ENCODE measurements around the gene CIDEB.
"Not testable (repeated sequence)": the region's sequence is repeated elsewhere in the genome, so short reads cannot be mapped to it uniquely, and the experiment has no call there.

Gene CIDEB

DNA sequence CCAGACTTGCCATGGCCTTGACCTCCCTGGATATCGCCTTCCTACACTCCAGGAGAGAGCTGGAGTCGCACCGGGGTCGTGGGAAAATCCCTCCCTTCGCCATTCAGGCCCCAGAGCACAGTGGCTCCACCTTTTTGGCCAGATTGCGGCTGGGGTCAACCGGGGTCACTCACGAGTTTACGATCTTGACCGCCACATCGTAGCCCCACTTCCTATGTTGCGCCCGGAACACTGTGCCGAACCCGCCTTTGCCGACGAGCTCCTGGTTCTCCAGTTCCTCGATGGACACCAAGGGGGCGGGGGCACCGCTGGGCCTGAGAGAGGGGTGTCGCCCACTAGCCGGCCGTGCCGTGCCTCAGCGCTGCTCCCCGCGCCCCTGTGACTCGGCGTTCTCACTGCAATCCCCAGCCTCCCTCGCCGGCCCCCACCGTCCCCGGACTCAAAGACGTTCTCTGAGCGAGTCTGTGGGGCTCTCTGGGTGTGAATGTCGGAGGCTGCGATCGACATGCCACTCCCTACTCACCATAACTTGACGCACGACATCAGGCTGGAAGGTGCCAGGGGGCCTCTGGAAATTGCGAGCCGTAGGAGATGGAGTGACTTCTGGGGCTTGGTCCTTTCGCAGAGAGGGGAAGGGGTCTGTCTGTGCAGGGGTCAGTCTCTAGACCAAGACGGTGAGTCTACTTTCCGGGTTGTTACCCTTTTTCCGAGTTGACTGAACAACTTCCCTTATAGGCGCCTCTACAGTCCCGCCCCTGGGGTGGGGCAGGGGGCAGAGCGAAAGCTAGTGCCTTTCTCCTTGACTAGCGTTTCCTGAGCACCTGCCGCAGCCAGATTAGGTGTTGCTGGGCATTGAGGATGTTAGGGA, 31.7 kb upstream of the CIDEB start, which contains the start of gene RIPK3:
TSS of gene RIPK3 (minus strand) at position 708 of the 868 bp plus-strand sequence. CDS start at position 543, 165 bp downstream.
- TF ChIP-seq POLR2A (IDR thresholded peaks at IDR 0.05; ENCODE audit: low read depth, low read length): no peak
- FAIRE-seq: no peak
- DNase-seq (ENCODE audit: insufficient read length, low spot score): no peak

GRCh38 chr14:24338843-24339242, 31.1 kb upstream of the CIDEB start:
- DNase-seq (ENCODE audit: insufficient read length, low spot score) (no peak), FAIRE-seq (no peak)
- no peak for TF ChIP-seq POLR2A (IDR thresholded peaks at IDR 0.05; ENCODE audit: low read depth, low read length)

DNA sequence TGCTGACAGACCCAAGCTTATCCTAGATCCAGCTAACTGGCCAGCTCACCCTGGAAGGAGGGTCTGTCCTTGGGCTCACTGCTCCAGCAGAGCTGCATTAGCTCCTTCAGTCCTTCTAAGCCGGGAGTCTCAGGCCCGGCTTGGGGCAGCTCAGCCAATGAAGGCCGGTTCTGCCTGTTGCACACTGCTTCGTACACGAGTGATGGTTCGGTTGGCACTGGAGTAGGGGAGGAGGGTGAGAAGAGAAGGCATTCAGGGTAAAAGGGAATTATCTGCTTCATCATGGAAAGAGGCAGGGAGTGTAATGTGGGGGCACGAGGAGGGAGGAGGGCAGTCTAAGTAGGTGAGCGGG, 30.0 kb upstream of the CIDEB start:
- DNase-seq (ENCODE audit: insufficient read length, low spot score): no peak

DNA sequence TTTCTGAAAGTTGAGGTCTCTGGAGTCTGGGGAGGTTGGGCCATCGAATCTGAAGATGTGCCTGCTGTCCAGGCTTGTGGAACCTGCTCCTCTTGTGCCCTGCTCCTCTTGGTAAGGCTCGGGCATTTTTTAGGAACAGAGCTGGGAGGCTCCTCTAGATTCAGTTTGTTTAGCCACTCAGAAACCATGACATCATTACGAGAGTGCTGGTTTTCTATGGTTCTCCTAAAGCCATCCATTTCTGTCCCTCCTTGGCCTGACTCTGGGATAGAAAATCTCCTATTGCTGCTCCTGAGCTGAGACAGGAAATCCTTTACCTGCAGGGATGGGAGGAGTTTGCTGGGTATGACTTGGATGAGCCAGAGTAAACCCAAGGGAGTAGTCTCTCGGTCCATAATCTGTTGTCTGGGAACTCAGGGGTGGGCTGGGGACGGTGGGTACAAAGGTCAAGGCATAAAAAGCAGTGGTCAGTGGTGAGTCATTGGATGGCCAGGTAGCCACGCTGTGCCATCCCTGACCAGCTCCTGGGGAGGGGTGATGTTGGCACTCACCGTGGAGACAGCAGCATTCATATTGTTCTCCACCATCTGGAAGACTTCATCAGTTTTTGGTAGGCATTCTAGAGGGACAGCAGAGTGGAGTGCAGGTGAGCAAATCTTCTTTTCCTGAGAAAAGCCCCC, 29.5 kb upstream of the CIDEB start:
- DNase-seq (ENCODE audit: insufficient read length, low spot score): no peak
- FAIRE-seq: no peak

More for the DNA sequence above, 30.0 kb upstream of the CIDEB start:
- no peak for FAIRE-seq
- no peak for TF ChIP-seq POLR2A (IDR thresholded peaks at IDR 0.05; ENCODE audit: low read depth, low read length)

DNA sequence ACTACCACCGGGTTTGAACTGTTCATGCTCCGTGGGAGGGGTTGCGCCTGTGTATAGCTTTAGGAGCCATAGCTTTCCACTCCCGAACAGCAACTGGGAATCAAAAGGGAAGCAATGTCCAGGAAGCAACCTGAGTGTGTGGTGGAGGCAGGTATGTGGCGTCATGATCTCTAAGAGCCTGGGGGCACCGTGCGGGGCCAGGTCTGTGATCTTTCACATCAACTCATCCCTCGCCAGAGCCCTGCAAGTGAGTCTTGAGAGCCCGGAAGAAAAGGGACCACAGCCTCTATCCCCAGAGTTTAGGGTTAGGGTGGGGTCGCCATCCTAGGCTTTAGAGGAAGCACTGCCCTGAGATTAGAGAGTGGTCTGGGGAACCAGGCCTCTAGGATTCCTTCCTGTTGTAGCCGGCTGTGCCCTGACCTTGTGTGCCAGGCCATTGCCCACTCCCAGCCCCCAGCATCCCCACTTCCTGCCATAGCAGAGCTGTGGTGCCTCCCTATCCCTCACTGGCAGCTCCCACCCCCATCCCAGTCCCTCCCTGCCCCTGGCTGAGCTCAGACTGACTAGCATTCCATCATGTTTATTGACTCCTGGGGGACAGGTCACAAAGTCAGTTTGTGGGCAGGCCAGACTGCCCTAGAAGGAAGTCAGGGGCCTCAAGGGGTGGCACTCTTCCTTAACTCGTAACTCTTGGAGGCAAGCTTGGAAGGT, 27.8 kb upstream of the CIDEB start:
- FAIRE-seq (no peak), DNase-seq (ENCODE audit: insufficient read length, low spot score) (no peak)
- no peak for TF ChIP-seq POLR2A (IDR thresholded peaks at IDR 0.05; ENCODE audit: low read depth, low read length)

More for the DNA sequence above, 29.5 kb upstream of the CIDEB start:
- TF ChIP-seq POLR2A (IDR thresholded peaks at IDR 0.05; ENCODE audit: low read depth, low read length): no peak

- FAIRE-seq: no peak
- no peak for TF ChIP-seq POLR2A (IDR thresholded peaks at IDR 0.05; ENCODE audit: low read depth, low read length)
- DNase-seq (ENCODE audit: insufficient read length, low spot score): no peak
Observed at GRCh38 chr14:24334431-24335291, 26.9 kb upstream of the CIDEB start, which contains the start of gene ADCY4. Gene ADCY4, minus strand, starts transcription at chr14:24335071. Its CDS starts 419 bp downstream, at chr14:24334652.

DNA sequence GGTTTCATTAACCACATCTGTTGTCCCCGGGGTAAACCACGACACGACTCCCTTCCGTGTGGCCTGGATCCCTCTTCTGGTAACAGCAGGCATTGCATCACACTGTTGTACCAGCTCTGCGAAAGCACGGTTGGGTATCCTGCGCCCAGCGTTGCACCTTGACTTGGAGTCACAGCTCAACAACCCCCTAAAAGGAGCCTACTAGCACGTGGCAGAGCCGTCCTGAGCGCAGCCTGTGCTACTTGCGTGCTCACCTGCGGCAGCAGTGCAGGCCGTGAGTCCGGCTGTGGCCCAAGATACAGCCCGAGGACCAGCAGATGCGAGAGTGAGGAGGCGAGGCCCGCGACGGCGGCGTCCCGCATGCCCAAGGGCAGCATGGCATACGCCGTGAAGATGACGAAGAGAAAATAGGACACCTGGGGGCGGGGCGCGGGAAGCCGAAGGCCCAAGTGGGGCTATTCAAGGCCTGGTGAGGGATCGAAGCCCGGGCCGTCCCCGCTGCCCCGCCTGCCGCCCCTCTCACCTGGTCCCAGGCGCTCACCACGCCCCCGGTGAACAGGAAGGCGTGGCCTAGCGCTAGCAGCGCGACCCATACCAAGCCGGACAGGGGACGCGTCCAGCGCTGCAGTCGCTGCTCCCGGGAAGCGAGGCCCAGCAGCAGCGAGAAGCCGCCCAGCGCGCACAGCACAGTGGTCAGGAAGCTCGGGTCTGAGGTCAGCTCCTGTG, 24.7 kb upstream of the CIDEB start:
- TF ChIP-seq POLR2A (IDR thresholded peaks at IDR 0.05; ENCODE audit: low read depth, low read length): no peak
- DNase-seq (ENCODE audit: insufficient read length, low spot score) (peak; percentile 44), FAIRE-seq (no peak)

GRCh38 chr14:24331731-24332267, 24.0 kb upstream of the CIDEB start:
- DNase-seq (ENCODE audit: insufficient read length, low spot score) (no peak), FAIRE-seq (no peak)
- TF ChIP-seq POLR2A (IDR thresholded peaks at IDR 0.05; ENCODE audit: low read depth, low read length): no peak

- DNase-seq (ENCODE audit: insufficient read length, low spot score): no peak
- FAIRE-seq: no peak
- TF ChIP-seq POLR2A (IDR thresholded peaks at IDR 0.05; ENCODE audit: low read depth, low read length): no peak
Observed at GRCh38 chr14:24330973-24331674, 23.3 kb upstream of the CIDEB start.

DNA sequence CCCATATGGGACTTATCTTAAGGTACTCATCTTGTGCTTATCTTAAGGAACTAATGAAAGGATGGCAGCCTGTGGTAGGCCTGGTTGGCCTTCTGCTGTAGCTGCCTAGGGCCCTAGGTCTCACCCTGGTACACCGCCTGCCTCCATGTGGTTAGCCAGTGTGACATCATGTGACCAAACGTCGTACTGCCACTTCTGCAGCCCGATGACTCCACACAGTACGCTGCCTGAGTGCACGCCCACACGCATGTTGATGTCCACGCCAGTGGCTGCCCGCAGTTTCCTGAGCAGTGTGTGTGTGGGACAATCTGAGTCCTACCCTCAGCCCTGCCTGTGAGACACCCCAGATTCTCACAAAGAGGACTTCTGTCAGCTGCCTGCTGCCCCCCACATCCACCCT, 22.0 kb upstream of the CIDEB start:
- TF ChIP-seq POLR2A (IDR thresholded peaks at IDR 0.05; ENCODE audit: low read depth, low read length): no peak
- FAIRE-seq: no peak
- no peak for DNase-seq (ENCODE audit: insufficient read length, low spot score)

DNA sequence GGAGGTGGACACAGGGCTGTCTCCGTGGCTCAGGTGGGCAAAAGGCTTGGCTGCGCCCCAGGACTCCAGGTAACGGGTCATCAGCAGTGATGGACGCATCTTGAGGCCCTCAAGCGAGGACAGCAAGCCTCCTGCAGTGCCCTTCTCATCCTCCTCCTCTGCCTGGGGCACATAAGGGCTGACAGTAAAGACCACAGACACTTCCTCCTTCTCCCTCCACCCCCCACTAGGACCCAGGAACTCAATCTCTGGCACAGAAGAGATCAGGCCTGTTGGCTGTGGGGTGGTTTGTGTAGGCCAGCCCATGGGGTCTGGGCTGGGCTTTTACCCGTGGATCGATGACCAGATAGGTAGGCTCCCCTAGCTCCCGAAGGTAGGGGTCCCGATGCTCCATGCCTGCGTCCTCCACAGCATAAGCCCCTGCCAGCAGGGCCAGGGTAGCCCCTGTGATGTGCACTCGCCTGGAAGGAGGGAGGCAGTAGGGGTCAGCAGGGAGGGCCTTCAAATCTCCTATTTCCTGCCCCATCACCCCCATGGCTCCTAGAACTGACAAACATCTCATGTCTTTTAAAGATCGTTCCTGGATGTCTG, 21.4 kb upstream of the CIDEB start:
- FAIRE-seq: no peak
- TF ChIP-seq POLR2A (IDR thresholded peaks at IDR 0.05; ENCODE audit: low read depth, low read length): no peak

DNA sequence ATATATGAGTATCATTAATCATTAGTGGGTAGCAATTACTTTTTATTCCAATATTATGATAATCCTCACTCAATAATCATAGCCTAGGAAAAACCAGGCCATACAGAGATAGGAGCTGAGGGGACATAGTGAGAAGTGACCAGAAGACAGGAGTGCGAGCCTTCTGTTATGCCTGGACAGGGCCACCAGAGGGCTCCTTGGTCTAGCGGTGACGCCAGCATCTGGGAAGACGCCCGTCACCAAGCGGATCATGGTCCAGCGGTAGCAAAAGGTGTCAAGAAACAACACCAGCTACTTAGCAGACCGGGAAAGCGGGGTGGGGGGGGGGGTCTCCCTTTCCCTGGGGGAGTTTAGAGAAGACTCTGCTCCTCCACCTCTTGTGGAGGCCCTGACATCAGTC, 20.1 kb upstream of the CIDEB start:
- FAIRE-seq; DNase-seq (ENCODE audit: insufficient read length, low spot score): not testable (repeated sequence)

More for the DNA sequence above, 21.4 kb upstream of the CIDEB start:
- DNase-seq (ENCODE audit: insufficient read length, low spot score): no peak
